C1 segment of cervical spinal cord (tissue), 14 donors: ENCODE data around the gene ERAP2.
A peak's percentile ranks its signal among the peaks of the same experiment; 100 is the strongest.
"Not testable (repeated sequence)": the region's sequence is repeated elsewhere in the genome, so short reads cannot be mapped to it uniquely, and the experiment has no call there.

ENCODE experiments used
- DNase-seq, 14 donors: peaks; one replicate each; lab custom pipeline; 2025; lab: John Stamatoyannopoulos, UW

The ERAP2 gene

GRCh38 chr5:96863949-96864584, 12.2 kb upstream of the ERAP2 start:
- DNase-seq: no peak

GRCh38 chr5:96864922-96865530, 11.3 kb upstream of the ERAP2 start:
- DNase-seq: no peak

GRCh38 chr5:96868603-96869371, 7.5 kb upstream of the ERAP2 start:
- peak in 1 of 14 donors; percentile 39 for DNase-seq

GRCh38 chr5:96869372-96869641, 7.0 kb upstream of the ERAP2 start:
- no peak for DNase-seq

- no peak for DNase-seq
These were observed 5.9 kb upstream of the ERAP2 start for GRCh38 chr5:96870094-96871026.

GRCh38 chr5:96871027-96871399, 5.3 kb upstream of the ERAP2 start:
- DNase-seq: no peak

GRCh38 chr5:96871686-96872085, 4.6 kb upstream of the ERAP2 start:
- no peak for DNase-seq

GRCh38 chr5:96873449-96873848, 2.9 kb upstream of the ERAP2 start:
- DNase-seq: no peak

- DNase-seq: no peak
These were observed 1.7 kb upstream of the ERAP2 start for GRCh38 chr5:96874631-96875030.

GRCh38 chr5:96875791-96876291, 459 bp upstream of the ERAP2 start:
- DNase-seq: peak in 1 of 14 donors; percentile 45

GRCh38 chr5:96876977-96877469, 723 bp downstream of the ERAP2 start:
- DNase-seq: not testable (repeated sequence)

GRCh38 chr5:96879665-96880064, 3.4 kb downstream of the ERAP2 start:
- no peak for DNase-seq

GRCh38 chr5:96880444-96881164, 4.3 kb downstream of the ERAP2 start:
- no peak for DNase-seq

- no peak for DNase-seq
These were observed 5.3 kb downstream of the ERAP2 start for GRCh38 chr5:96881511-96882115.

GRCh38 chr5:96883871-96884270, 7.6 kb downstream of the ERAP2 start:
- no peak for DNase-seq

- no peak for DNase-seq
These were observed 8.7 kb downstream of the ERAP2 start for GRCh38 chr5:96884995-96885394.

GRCh38 chr5:96885518-96886338, 9.4 kb downstream of the ERAP2 start:
- no peak for DNase-seq

GRCh38 chr5:96893342-96893741, 17.0 kb downstream of the ERAP2 start:
- no peak for DNase-seq

- no peak for DNase-seq
These were observed 20.0 kb downstream of the ERAP2 start for GRCh38 chr5:96896276-96896675.

- DNase-seq: no peak
These were observed 20.5 kb downstream of the ERAP2 start for GRCh38 chr5:96896806-96897205.
